Measurements from ENCODE around the gene FHL3. TPM values are rescaled to one million over a fixed set of nuclear protein-coding genes. Genes with fewer than 3 reads are reported as not detected.
A peak's percentile ranks its signal among the peaks of the same experiment; 100 is the strongest.
"Not testable (repeated sequence)": the region's sequence is repeated elsewhere in the genome, so short reads cannot be mapped to it uniquely, and the experiment has no call there.

Gene FHL3
- total RNA-seq, 1 experiment from 2014 or later: 106 TPM

GRCh38 chr1:38037221-38037939 lies 32.1 kb upstream of the FHL3 start:
- Histone ChIP-seq H3K27ac (ENCODE audit: low read depth, low read length, poor library complexity, severe bottlenecking) (no peak overlapping the region), H3K4me3 (ENCODE audit: low read depth, low read length, poor library complexity, severe bottlenecking) (no peak overlapping the region), H3K4me1 (ENCODE audit: insufficient read depth, low read length, poor library complexity, severe bottlenecking) (peaks cover 50% of the 10 kb centered on the region), H3K9me3 (ENCODE audit: low read depth, low read length, poor library complexity, severe bottlenecking) (no peaks in the 10 kb centered on the region), H3K27me3 (replicated peaks; ENCODE audit: insufficient read depth, low read depth, low read length, poor library complexity) (no peaks in the 10 kb centered on the region), H3K36me3 (ENCODE audit: insufficient read depth, low read length, poor library complexity, severe bottlenecking) (peaks cover 17% of the 10 kb centered on the region)
- no TSS peak for BruUV-seq (replicated peaks)
- TF ChIP-seq EZH2 (IDR thresholded peaks at IDR 0.05; ENCODE audit: borderline replicate concordance, low read depth, low read length, poor library complexity, severe bottlenecking): no peak
- TF ChIP-seq, protein P1, sequence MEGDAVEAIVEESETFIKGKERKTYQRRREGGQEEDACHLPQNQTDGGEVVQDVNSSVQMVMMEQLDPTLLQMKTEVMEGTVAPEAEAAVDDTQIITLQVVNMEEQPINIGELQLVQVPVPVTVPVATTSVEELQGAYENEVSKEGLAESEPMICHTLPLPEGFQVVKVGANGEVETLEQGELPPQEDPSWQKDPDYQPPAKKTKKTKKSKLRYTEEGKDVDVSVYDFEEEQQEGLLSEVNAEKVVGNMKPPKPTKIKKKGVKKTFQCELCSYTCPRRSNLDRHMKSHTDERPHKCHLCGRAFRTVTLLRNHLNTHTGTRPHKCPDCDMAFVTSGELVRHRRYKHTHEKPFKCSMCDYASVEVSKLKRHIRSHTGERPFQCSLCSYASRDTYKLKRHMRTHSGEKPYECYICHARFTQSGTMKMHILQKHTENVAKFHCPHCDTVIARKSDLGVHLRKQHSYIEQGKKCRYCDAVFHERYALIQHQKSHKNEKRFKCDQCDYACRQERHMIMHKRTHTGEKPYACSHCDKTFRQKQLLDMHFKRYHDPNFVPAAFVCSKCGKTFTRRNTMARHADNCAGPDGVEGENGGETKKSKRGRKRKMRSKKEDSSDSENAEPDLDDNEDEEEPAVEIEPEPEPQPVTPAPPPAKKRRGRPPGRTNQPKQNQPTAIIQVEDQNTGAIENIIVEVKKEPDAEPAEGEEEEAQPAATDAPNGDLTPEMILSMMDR (conservative IDR thresholded peaks at IDR 0.05; ENCODE audit: low read depth, low read length): peak; percentile 24; the same call in 1 of the 2 replicates
- ChIA-PET POLR2A (ENCODE audit: low non-redundant PET) (interaction anchor here (0.5 kb wide), 1 partner anchor 875 kb away, joined by 3 read pairs; no protein-coding TSS in a partner anchor), CTCF (interaction anchor here (0.5 kb wide), 2 partner anchors 245 to 798 kb away, joined by 3 to 8 read pairs; no protein-coding TSS in a partner anchor)
- intact Hi-C loops (cut with micrococcal nuclease; ENCODE audit: unreplicated experiment): no loop called here
- DNase-seq (ENCODE audit: low spot score): no peak

DNA sequence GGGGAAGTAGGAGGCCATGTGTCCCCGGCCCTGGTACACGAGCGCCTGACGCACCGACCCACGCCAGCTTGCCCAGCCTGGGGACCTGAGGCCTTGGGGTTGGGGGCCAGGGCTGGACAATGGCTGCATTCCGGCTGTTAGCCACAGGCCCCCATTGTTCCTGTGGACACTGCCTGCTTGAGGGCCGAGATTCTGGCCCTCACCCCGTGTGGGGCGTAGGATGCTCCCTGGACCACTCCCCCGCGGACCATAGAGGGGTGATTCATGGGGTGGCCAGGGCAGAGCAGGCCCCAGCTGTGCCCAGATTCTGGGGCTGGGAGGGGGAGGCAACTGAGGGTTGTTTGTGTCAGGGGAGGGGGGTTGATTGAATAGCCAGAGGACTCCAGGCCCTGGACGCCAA lies 29.6 kb upstream of the FHL3 start:
- peaks cover 4% of the 10 kb centered on the region for H3K36me3 ChIP-seq (ENCODE audit: insufficient read depth, low read length, poor library complexity, severe bottlenecking)
- CTCF ChIA-PET: no interaction called here
- H3K27me3 ChIP-seq (replicated peaks; ENCODE audit: insufficient read depth, low read depth, low read length, poor library complexity): no peaks in the 10 kb centered on the region
- no peak for DNase-seq (ENCODE audit: low spot score)
- H3K27ac ChIP-seq (ENCODE audit: low read depth, low read length, poor library complexity, severe bottlenecking): no peak overlapping the region
- H3K4me1 ChIP-seq (ENCODE audit: insufficient read depth, low read length, poor library complexity, severe bottlenecking): peaks cover 41% of the 10 kb centered on the region
- no peaks in the 10 kb centered on the region for H3K9me3 ChIP-seq (ENCODE audit: low read depth, low read length, poor library complexity, severe bottlenecking)
- no peak overlapping the region for H3K4me3 ChIP-seq (ENCODE audit: low read depth, low read length, poor library complexity, severe bottlenecking)
- no TSS peak for BruUV-seq (replicated peaks)
- intact Hi-C loops (cut with micrococcal nuclease; ENCODE audit: unreplicated experiment): no loop called here
- POLR2A ChIA-PET (ENCODE audit: low non-redundant PET): no interaction called here
- TF ChIP-seq, protein P1 (conservative IDR thresholded peaks at IDR 0.05; ENCODE audit: low read depth, low read length): no peak
- TF ChIP-seq EZH2 (IDR thresholded peaks at IDR 0.05; ENCODE audit: borderline replicate concordance, low read depth, low read length, poor library complexity, severe bottlenecking): no peak

- POLR2A ChIA-PET (ENCODE audit: low non-redundant PET): interaction anchor here (0.6 kb wide), 1 partner anchor 834 kb away, joined by 4 read pairs; no protein-coding TSS in a partner anchor
- intact Hi-C loops (cut with micrococcal nuclease; ENCODE audit: unreplicated experiment); BruUV-seq (replicated peaks); DNase-seq (ENCODE audit: low spot score); H3K27ac ChIP-seq (ENCODE audit: low read depth, low read length, poor library complexity, severe bottlenecking); H3K4me3 ChIP-seq (ENCODE audit: low read depth, low read length, poor library complexity, severe bottlenecking); H3K36me3 ChIP-seq (ENCODE audit: insufficient read depth, low read length, poor library complexity, severe bottlenecking); CTCF ChIA-PET; H3K9me3 ChIP-seq (ENCODE audit: low read depth, low read length, poor library complexity, severe bottlenecking); H3K27me3 ChIP-seq (replicated peaks; ENCODE audit: insufficient read depth, low read depth, low read length, poor library complexity): not testable (repeated sequence)
- peaks cover 42% of the 10 kb centered on the region for H3K4me1 ChIP-seq (ENCODE audit: insufficient read depth, low read length, poor library complexity, severe bottlenecking)
Measured at GRCh38 chr1:38032992-38033391, 27.7 kb upstream of the FHL3 start.

DNA sequence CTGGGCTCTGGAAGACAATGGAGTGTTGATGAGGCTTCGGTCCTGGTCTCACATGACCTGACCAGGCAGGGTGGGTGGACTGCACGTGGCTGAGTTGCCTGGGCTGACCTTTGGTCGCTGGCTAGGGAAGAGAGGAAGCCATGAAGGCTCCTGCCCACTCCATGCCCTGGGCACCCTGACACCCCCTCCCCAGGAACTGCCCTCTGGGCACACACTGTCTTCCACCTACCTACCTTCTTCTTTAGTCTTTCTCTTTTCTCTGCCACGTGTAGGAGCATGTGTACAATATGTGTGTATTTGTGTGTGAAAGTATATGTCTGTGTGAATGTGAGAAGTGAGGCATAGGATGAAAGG lies 26.2 kb upstream of the FHL3 start:
- Histone ChIP-seq H3K4me1 (ENCODE audit: insufficient read depth, low read length, poor library complexity, severe bottlenecking) (peaks cover 49% of the 10 kb centered on the region), H3K4me3 (ENCODE audit: low read depth, low read length, poor library complexity, severe bottlenecking) (no peak overlapping the region), H3K27ac (ENCODE audit: low read depth, low read length, poor library complexity, severe bottlenecking) (peak overlapping the region; percentile 95), H3K36me3 (ENCODE audit: insufficient read depth, low read length, poor library complexity, severe bottlenecking) (peaks cover under 1% of the 10 kb centered on the region), H3K9me3 (ENCODE audit: low read depth, low read length, poor library complexity, severe bottlenecking) (no peaks in the 10 kb centered on the region), H3K27me3 (replicated peaks; ENCODE audit: insufficient read depth, low read depth, low read length, poor library complexity) (no peaks in the 10 kb centered on the region)
- ChIA-PET CTCF (no interaction called here), POLR2A (ENCODE audit: low non-redundant PET) (no interaction called here)
- intact Hi-C loops (cut with micrococcal nuclease; ENCODE audit: unreplicated experiment): no loop called here
- no peak for DNase-seq (ENCODE audit: low spot score)
- no TSS peak for BruUV-seq (replicated peaks)
- TF ChIP-seq, protein P1 (conservative IDR thresholded peaks at IDR 0.05; ENCODE audit: low read depth, low read length): no peak
- TF ChIP-seq EZH2 (IDR thresholded peaks at IDR 0.05; ENCODE audit: borderline replicate concordance, low read depth, low read length, poor library complexity, severe bottlenecking): no peak

All from A673 (cell line).